Ovary (tissue), 9 donors: ENCODE results near the gene ERO1A. TPM values are rescaled to one million over a fixed set of nuclear protein-coding genes. Genes with fewer than 3 reads are reported as not detected.

ENCODE experiments used
- DNase-seq, 5 donors: peaks; one replicate each; pipeline ENCODE4 v3.0.0-alpha.2; 2019 to 2020
- H3K27ac ChIP-seq, 2 donors: fragments of 200-600 bp; one replicate each; pipeline versions ENCODE4 v1.5.1 to v1.8.0; 2019 to 2022
- H3K27me3 ChIP-seq: fragments of 200-600 bp; one replicate; pipeline ENCODE4 v1.8.0; 2022
- H3K36me3 ChIP-seq: fragments of 200-600 bp; sonication (generic); one replicate; pipeline ENCODE4 v1.5.1; 2019
- H3K4me1 ChIP-seq: one replicate; pipeline ENCODE4 v1.8.1; 2013; ENCODE audit warnings: mild to moderate bottlenecking, moderate library complexity; ENCODE audit not compliant: insufficient read depth
- H3K4me3 ChIP-seq: fragments of 200-600 bp; sonication (generic); one replicate; pipeline ENCODE4 v1.5.1; 2017
- H3K9me3 ChIP-seq, 2 donors: fragments of 200-600 bp in 1 of 2; sonication (generic) in 1 of 2; one replicate each; pipeline versions ENCODE4 v1.5.1 to v1.8.1; 2013 to 2019; ENCODE audit warnings: mild to moderate bottlenecking in 1 of 2, moderate library complexity in 1 of 2
- CTCF ChIP-seq, 3 donors: fragments of 450-650 bp in 2 of 3; fragments of 200-600 bp in 1 of 3; IDR thresholded peaks; one replicate each; pipeline versions ENCODE4 v1.5.1 to v1.8.0; 2016 to 2022; ENCODE audit warnings: antibody characterized with exemption in 3 of 3, mild to moderate bottlenecking in 1 of 3
- EP300 ChIP-seq: sonication (generic); formaldehyde crosslinking; IDR thresholded peaks from one replicate; pipeline ENCODE4 v1.6.1; 2017; ENCODE audit warnings: antibody characterized with exemption
- POLR2A ChIP-seq: fragments of 450-650 bp; IDR thresholded peaks from one replicate; pipeline ENCODE4 v1.6.1; 2017; ENCODE audit warnings: antibody characterized with exemption, mild to moderate bottlenecking, moderate library complexity
- WGBS, 3 donors: extraction: QIAGEN DNeasy Blood & Tissue Kit in 1 of 3; methylation state at CpG; one replicate each; pipeline versions ENCODE4 v1.1.5 to v1.1.7; 2013 to 2017; 5-methylcytosine and 5-hydroxymethylcytosine counted together
- intact Hi-C, 4 donors: fragments of 100-400 bp; cut with DNase I; formaldehyde crosslinking; loops; one replicate each; pipeline versions ENCODE4 v1.11.0 to v1.15.1; 2022 to 2023
- polyA plus RNA-seq, 2 donors: library from polyadenylated mRNA; stranded (reverse); fragments of 200-250 nt in 1 of 2; fragments of 350-450 nt in 1 of 2; fragmentation: Illumina TruSeq in 1 of 2; extraction: RNeasy Lipid Tissue Mini Kit (QIAGEN cat#74804) in 1 of 2; gene quantifications; one replicate each; pipeline ENCODE4 v1.2.3, GENCODE V29; 2013 to 2014
- total RNA-seq, 7 donors: library from RNA; depleted of rRNA in 2 of 7; stranded (reverse); fragments of >200 nt in 2 of 7; fragmentation: NEBNext Ultra II Directional in 3 of 7; extraction: Animal tissue kit (Norgen Biotek cat#: 25700) in 3 of 7; gene quantifications; one replicate each; pipeline versions ENCODE4 v1.1.0 to v1.2.4, GENCODE V29; 2016 to 2023
- donor health status: DM: no; HTN: no; CAD: no; lungs with moderate emphysema.
- donor health status: DM: no; HTN: no; CAD: no.
- donor health status: Bipolar disorder and iron deficiency.
- donor health status: DM: yes; HTN: yes; CAD: no.
- donor health status: DM: no; HTN: no; CAD: no.
- donor health status: DM: yes; HTN: yes; CAD: no.

ERO1A gene
- total and polyA plus RNA-seq, 9 donors, result 6.5 to 30.6 (median 21.2) TPM

DNA sequence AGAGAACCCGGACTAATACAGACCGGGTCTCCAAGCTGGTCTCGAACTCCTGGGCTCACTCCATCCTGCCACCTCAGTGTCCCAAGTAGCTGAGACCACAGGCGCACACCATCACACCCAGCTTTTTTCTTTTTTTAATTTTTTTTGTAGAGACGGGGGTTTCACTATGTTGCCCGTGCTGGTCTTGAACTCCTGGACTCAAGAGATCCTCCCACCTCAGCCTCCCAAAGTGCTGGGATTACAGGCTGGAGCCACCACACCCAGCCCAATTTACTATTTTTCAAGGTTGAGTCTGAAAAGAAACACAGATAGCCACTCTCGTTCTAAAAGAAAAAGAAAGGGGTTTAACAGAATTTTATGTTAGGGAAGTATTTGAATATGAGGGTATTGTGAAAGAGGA lies 1.8 kb downstream of the ERO1A start:
- TF ChIP-seq EP300 (no peak), POLR2A (no peak), CTCF (IDR thresholded peaks at IDR 0.05) (no peak)
- 91 to 95% (median 94%) methylated on average over 7 of the region's 7 CpGs for WGBS, 3 donors
- H3K4me1 ChIP-seq, result peaks cover 2% of the 10 kb centered on the region
- DNase-seq, result no peak
- H3K36me3 ChIP-seq, result no peaks in the 10 kb centered on the region
- no peak overlapping the region for H3K27ac ChIP-seq
- H3K4me3 ChIP-seq, result no peak overlapping the region
- H3K9me3 ChIP-seq, result no peaks in the 10 kb centered on the region
- intact Hi-C loops, result no loop called here
- no peaks in the 10 kb centered on the region for H3K27me3 ChIP-seq

GRCh38 chr14:52693036-52693435 lies 2.3 kb downstream of the ERO1A start:
- no peak for TF ChIP-seq CTCF (IDR thresholded peaks at IDR 0.05)
- no peak for TF ChIP-seq EP300
- TF ChIP-seq POLR2A, result no peak
- intact Hi-C loops, result no loop called here
- Histone ChIP-seq H3K36me3 (no peaks in the 10 kb centered on the region), H3K27me3 (no peaks in the 10 kb centered on the region), H3K27ac (no peak overlapping the region), H3K4me1 (peaks cover 2% of the 10 kb centered on the region), H3K9me3 (no peaks in the 10 kb centered on the region), H3K4me3 (no peak overlapping the region)
- no peak for DNase-seq
- 76 to 88% (median 83%) methylated on average over 3 of the region's 3 CpGs for WGBS, 3 donors

- WGBS, 3 donors, result 51 to 62% (median 53%) methylated on average over 5 of the region's 5 CpGs
- H3K4me1 ChIP-seq, result peaks cover 2% of the 10 kb centered on the region
- intact Hi-C loops, result no loop called here
- no peaks in the 10 kb centered on the region for H3K27me3 ChIP-seq
- H3K9me3 ChIP-seq, result no peaks in the 10 kb centered on the region
- no peak for TF ChIP-seq CTCF (IDR thresholded peaks at IDR 0.05)
- TF ChIP-seq EP300, result no peak
- H3K27ac ChIP-seq, result no peak overlapping the region
- no peaks in the 10 kb centered on the region for H3K36me3 ChIP-seq
- DNase-seq, result no peak
- no peak overlapping the region for H3K4me3 ChIP-seq
Observed at GRCh38 chr14:52692248-52692962, 3.0 kb downstream of the ERO1A start.

DNA sequence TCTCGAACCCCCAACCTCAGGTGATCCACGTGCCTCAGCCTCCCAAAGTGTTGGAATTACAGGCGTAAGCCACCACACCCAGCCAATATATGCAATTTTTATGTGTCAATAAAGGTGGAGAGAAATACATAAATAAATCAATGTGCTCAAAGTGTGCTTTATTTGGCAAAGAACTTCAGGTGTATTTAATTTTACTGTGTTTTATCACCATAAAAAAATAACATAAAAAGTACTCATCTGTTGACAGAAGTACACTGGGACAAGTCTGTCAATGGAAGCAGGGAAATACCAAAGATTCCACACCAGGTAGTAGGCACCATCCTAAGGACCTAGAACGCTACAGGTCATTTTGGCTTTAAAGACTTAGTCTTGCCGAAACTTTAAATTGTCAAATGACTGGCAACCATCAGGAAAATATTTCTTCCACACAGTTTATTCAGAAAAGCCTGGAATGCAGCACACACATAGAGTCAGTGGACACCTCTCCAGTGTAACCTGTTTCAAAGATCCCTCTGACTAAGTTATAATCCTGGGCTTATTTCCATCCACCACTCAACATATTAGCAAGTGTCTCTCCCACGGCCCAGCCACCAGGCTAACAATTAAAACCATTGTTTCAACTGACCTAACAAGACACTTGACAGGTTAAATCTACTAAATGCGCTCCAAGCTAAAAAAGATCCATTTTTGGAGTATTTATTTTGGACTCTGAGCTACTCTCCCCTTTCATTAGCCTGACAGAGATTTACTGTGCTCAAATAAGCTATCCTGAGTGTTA lies 4.2 kb downstream of the ERO1A start:
- Histone ChIP-seq H3K27me3 (no peaks in the 10 kb centered on the region), H3K9me3 (no peaks in the 10 kb centered on the region), H3K36me3 (no peaks in the 10 kb centered on the region), H3K4me1 (peaks cover 2% of the 10 kb centered on the region), H3K4me3 (no peak overlapping the region), H3K27ac (no peak overlapping the region)
- WGBS, 3 donors, result 94 to 96% (median 95%) methylated on average over 7 of the region's 7 CpGs
- no peak for DNase-seq
- TF ChIP-seq CTCF (IDR thresholded peaks at IDR 0.05) (no peak), EP300 (no peak), POLR2A (no peak)
- intact Hi-C loops, result no loop called here
